AG10803 (cell line): Measurements from ENCODE around the gene CDC25B.
A peak's percentile ranks its signal among the peaks of the same experiment; 100 is the strongest.

Experiments used
- DNase-seq: peaks from one replicate; pipeline ENCODE4 v3.0.0; 2010; ENCODE audit warnings: low read depth
- H3K4me3 ChIP-seq: 2 replicates; pipeline ENCODE4 v1.5.1; 2011; ENCODE audit warnings: mild to moderate bottlenecking, low read length, control low read depth
- CTCF ChIP-seq: conservative IDR thresholded peaks from 2 replicates; pipeline ENCODE4 v1.5.1; 2011; ENCODE audit warnings: mild to moderate bottlenecking, low read length, control low read depth, inconsistent platforms

The CDC25B gene

GRCh38 chr20:3771552-3772058 is 24.5 kb upstream of the CDC25B start:
- no peak overlapping the region for H3K4me3 ChIP-seq
- DNase-seq: no peak
- TF ChIP-seq CTCF: no peak

- H3K4me3 ChIP-seq: no peak overlapping the region
- TF ChIP-seq CTCF: no peak
- DNase-seq: no peak
Observed at GRCh38 chr20:3775457-3776108, 20.5 kb upstream of the CDC25B start.

GRCh38 chr20:3777381-3777715 is 18.8 kb upstream of the CDC25B start:
- H3K4me3 ChIP-seq: peak overlapping the region; percentile 66
- DNase-seq: no peak
- TF ChIP-seq CTCF: no peak

- DNase-seq: peak; percentile 36
- TF ChIP-seq CTCF: no peak
- H3K4me3 ChIP-seq: peak overlapping the region; percentile 66
Observed at GRCh38 chr20:3777716-3778629, 18.1 kb upstream of the CDC25B start.

- no peak for DNase-seq
- no peak for TF ChIP-seq CTCF
- no peak overlapping the region for H3K4me3 ChIP-seq
Observed at GRCh38 chr20:3778976-3779375, 17.1 kb upstream of the CDC25B start.

GRCh38 chr20:3781153-3781910 is 14.8 kb upstream of the CDC25B start, which contains the start of gene SPEF1:
SPEF1 (minus strand) TSS chr20:3781448; CDS start chr20:3781287, 161 bp downstream.
- peak; percentile 92 for DNase-seq
- peak within 1 kb of the TSS; percentile 59 for H3K4me3 ChIP-seq
- peak; percentile 63 for TF ChIP-seq CTCF
